GM23338 (cell line): ENCODE measurements around the gene SELENOS. TPM values are rescaled to one million over a fixed set of nuclear protein-coding genes. Genes with fewer than 3 reads are reported as not detected.

Experiments
- ATAC-seq: fragments of 200-7000 bp; cut with Tn5 transposase; 3 replicates; pipeline ENCODE4 v1.9.1; 2020
- DNase-seq: peaks from one replicate; pipeline ENCODE4 v3.0.0-alpha.2; 2015; ENCODE audit warnings: low spot score
- H2AFZ ChIP-seq: fragments of 200-600 bp; sonication (generic); 2 replicates; pipeline ENCODE4 v1.8.0; 2016; ENCODE audit warnings: antibody characterized with exemption, mild to moderate bottlenecking, moderate library complexity
- H3F3A ChIP-seq: fragments of 200-600 bp; sonication (generic); replicated peaks from 2 replicates; pipeline ENCODE4 v1.8.0; 2017; ENCODE audit warnings: antibody characterized with exemption, mixed run types, low read depth
- H3K27ac ChIP-seq: fragments of 200-600 bp; sonication (generic); 2 replicates; pipeline ENCODE4 v1.6.1; 2016; ENCODE audit warnings: low read depth
- H3K27me3 ChIP-seq: fragments of 200-600 bp; sonication (generic); 2 replicates; pipeline ENCODE4 v1.8.0; 2016; ENCODE audit warnings: mild to moderate bottlenecking, mixed run types, moderate library complexity; ENCODE audit not compliant: insufficient read depth
- H3K36me3 ChIP-seq: fragments of 200-600 bp; sonication (generic); 2 replicates; pipeline ENCODE4 v1.8.0; 2016; ENCODE audit warnings: mild to moderate bottlenecking; ENCODE audit not compliant: insufficient read depth
- H3K4me1 ChIP-seq: fragments of 200-600 bp; sonication (generic); 2 replicates; pipeline ENCODE4 v1.8.0; 2016; ENCODE audit warnings: mild to moderate bottlenecking, moderate library complexity; ENCODE audit not compliant: insufficient read depth
- H3K4me2 ChIP-seq: fragments of 200-600 bp; sonication (generic); 2 replicates; pipeline ENCODE4 v1.7.1; 2017; ENCODE audit warnings: mixed run types
- H3K4me3 ChIP-seq: fragments of 200-600 bp; sonication (generic); 2 replicates; pipeline ENCODE4 v1.6.1; 2016; ENCODE audit warnings: mixed run types
- H3K79me2 ChIP-seq: fragments of 200-600 bp; sonication (generic); replicated peaks from 2 replicates; pipeline ENCODE4 v1.8.0; 2017; ENCODE audit warnings: mild to moderate bottlenecking; ENCODE audit not compliant: insufficient read depth
- H3K9me2 ChIP-seq: fragments of 200-600 bp; sonication (generic); 2 replicates; pipeline ENCODE4 v1.8.0; 2017; ENCODE audit not compliant: insufficient read depth
- H4K20me1 ChIP-seq: fragments of 200-600 bp; sonication (generic); replicated peaks from 2 replicates; pipeline ENCODE4 v1.8.0; 2017; ENCODE audit warnings: mild to moderate bottlenecking; ENCODE audit not compliant: insufficient read depth
- H3K27ac Mint-ChIP-seq: 2 replicates; pipeline ENCODE4 v1.8.0; 2020; ENCODE audit warnings: inconsistent platforms, mild to moderate bottlenecking, moderate library complexity, mixed read lengths
- H3K27me3 Mint-ChIP-seq: 3 replicates; pipeline ENCODE4 v1.8.0; 2022; ENCODE audit warnings: low read depth, mild to moderate bottlenecking, moderate library complexity, mixed read lengths, inconsistent platforms; ENCODE audit not compliant: insufficient read depth, poor library complexity
- H3K36me3 Mint-ChIP-seq: 3 replicates; pipeline ENCODE4 v1.8.0; 2021; ENCODE audit warnings: low read depth, mild to moderate bottlenecking, inconsistent platforms, moderate library complexity, mixed read lengths
- H3K4me1 Mint-ChIP-seq: 3 replicates; pipeline ENCODE4 v1.8.0; 2020; ENCODE audit warnings: mild to moderate bottlenecking, inconsistent platforms, mixed read lengths
- H3K4me3 Mint-ChIP-seq: 3 replicates; pipeline ENCODE4 v1.8.0; 2021; ENCODE audit warnings: moderate library complexity, mild to moderate bottlenecking, inconsistent platforms, mixed read lengths
- H3K9me3 Mint-ChIP-seq: 3 replicates; pipeline ENCODE4 v1.8.0; 2020; ENCODE audit warnings: moderate library complexity, mild to moderate bottlenecking, inconsistent platforms, mixed read lengths
- CREB1 ChIP-seq: fragments of 250-450 bp; sonication (Bioruptor Pico); IDR thresholded peaks from 2 replicates; pipeline ENCODE4 v1.5.0; 2020; ENCODE audit warnings: low read depth, mild to moderate bottlenecking, moderate library complexity
- ETS1 ChIP-seq: IDR thresholded peaks from 2 replicates; pipeline ENCODE4 v1.6.1; 2016; ENCODE audit warnings: antibody characterized with exemption
- EZH2 ChIP-seq: fragments of 200-600 bp; sonication (generic); IDR thresholded peaks from one replicate; pipeline ENCODE4 v1.8.0; 2017; ENCODE audit warnings: antibody characterized with exemption, mild to moderate bottlenecking, low read depth; ENCODE audit not compliant: unreplicated experiment
- EZH2phosphoT487 ChIP-seq: fragments of 200-600 bp; sonication (generic); IDR thresholded peaks from one replicate; pipeline ENCODE4 v1.8.1; 2018; ENCODE audit warnings: antibody characterized with exemption; ENCODE audit not compliant: unreplicated experiment
- JUNB ChIP-seq: IDR thresholded peaks from one replicate; pipeline ENCODE4 v1.6.1; 2016; ENCODE audit warnings: antibody characterized with exemption; ENCODE audit not compliant: unreplicated experiment
- NANOG ChIP-seq: IDR thresholded peaks from 2 replicates; pipeline ENCODE4 v1.6.1; 2016; ENCODE audit warnings: antibody characterized with exemption, borderline replicate concordance
- POLR2AphosphoS5 ChIP-seq: IDR thresholded peaks from 2 replicates; pipeline ENCODE4 v1.6.1; 2016; ENCODE audit warnings: antibody characterized with exemption, low read depth
- STAT1 ChIP-seq: IDR thresholded peaks from one replicate; pipeline ENCODE4 v1.6.1; 2016; ENCODE audit warnings: antibody characterized with exemption; ENCODE audit not compliant: unreplicated experiment
- ZNF114 ChIP-seq: fragments of 250-450 bp; sonication (Bioruptor Pico); IDR thresholded peaks from 2 replicates; pipeline ENCODE4 v1.5.0; 2020; ENCODE audit warnings: mild to moderate bottlenecking, moderate library complexity
- ZNF331 ChIP-seq: fragments of 250-450 bp; sonication (Bioruptor Pico); IDR thresholded peaks from 2 replicates; pipeline ENCODE4 v1.5.0; 2020; ENCODE audit warnings: low read depth, mild to moderate bottlenecking, moderate library complexity
- ZNF462 ChIP-seq: fragments of 250-450 bp; sonication (Bioruptor Pico); IDR thresholded peaks from 2 replicates; pipeline ENCODE4 v1.5.0; 2020; ENCODE audit warnings: mild to moderate bottlenecking, moderate library complexity
- polyA plus RNA-seq: library from polyadenylated mRNA; unstranded; fragments of >200 nt; fragmentation: Nextera tagmentation; extraction: Ambion mirVana; gene quantifications from 2 replicates; pipeline ENCODE4 v1.2.1, GENCODE V29; 2016
- total RNA-seq: library from RNA; depleted of rRNA; stranded (reverse); fragments of >200 nt; shearing (Covaris generic); gene quantifications from 2 replicates; pipeline ENCODE4 v1.2.3, GENCODE V29; 2014
- TF ChIP-seq, protein P1 (sequence below): IDR thresholded peaks from one replicate; pipeline ENCODE4 v1.6.1; 2018; ENCODE audit warnings: antibody characterized with exemption; ENCODE audit not compliant: unreplicated experiment

The SELENOS gene
- total and polyA plus RNA-seq, 2 experiments from 2014 or later: 37.0 to 106 TPM

DNA sequence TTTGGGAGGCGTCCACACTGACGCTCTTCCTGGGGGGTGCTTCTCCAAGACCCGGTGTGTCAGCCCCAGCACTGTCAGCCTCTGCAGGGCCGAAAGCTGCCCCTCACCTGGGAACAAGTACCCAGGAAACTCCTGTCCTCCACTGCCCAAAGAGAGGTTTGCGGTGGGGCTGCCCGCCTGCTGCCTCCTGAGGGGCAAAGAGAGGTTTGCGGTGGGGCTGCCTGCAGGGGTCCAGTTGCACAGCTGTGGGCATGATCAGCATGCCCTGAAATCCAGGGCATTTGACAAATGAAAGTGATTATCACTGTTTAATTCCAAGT, 32.8 kb upstream of the SELENOS start:
- no peaks in the 10 kb centered on the region for H3K4me1 ChIP-seq
- no peak for DNase-seq
- no peak overlapping the region for H3K4me2 ChIP-seq
- Mint-ChIP-seq H3K9me3 (no peaks in the 10 kb centered on the region), H3K4me1 (no peaks in the 10 kb centered on the region), H3K27ac (no peak overlapping the region), H3K36me3 (no peaks in the 10 kb centered on the region), H3K27me3 (peaks cover 7% of the 10 kb centered on the region), H3K4me3 (no peak overlapping the region)
- no peaks in the 10 kb centered on the region for H3K79me2 ChIP-seq
- H3K27me3 ChIP-seq: no peaks in the 10 kb centered on the region
- H3K36me3 ChIP-seq: no peaks in the 10 kb centered on the region
- no peak overlapping the region for H3K4me3 ChIP-seq
- H3F3A ChIP-seq: no peaks in the 10 kb centered on the region
- H2AFZ ChIP-seq: no peak overlapping the region
- H4K20me1 ChIP-seq: no peaks in the 10 kb centered on the region
- H3K9me2 ChIP-seq: no peaks in the 10 kb centered on the region
- H3K27ac ChIP-seq: no peak overlapping the region
- ATAC-seq: no peak
- no peak for TF ChIP-seq JUNB
- TF ChIP-seq CREB1 (CRISPR knock-in tag): no peak

- H3K4me1 Mint-ChIP-seq: no peaks in the 10 kb centered on the region
- ATAC-seq (no peak), DNase-seq (no peak)
- Histone ChIP-seq H3K27ac (no peak overlapping the region), H3F3A (no peaks in the 10 kb centered on the region), H3K4me3 (no peak overlapping the region), H3K9me2 (no peaks in the 10 kb centered on the region), H3K27me3 (no peaks in the 10 kb centered on the region), H3K79me2 (no peaks in the 10 kb centered on the region), H3K4me1 (no peaks in the 10 kb centered on the region), H2AFZ (no peak overlapping the region), H4K20me1 (no peaks in the 10 kb centered on the region), H3K4me2 (no peak overlapping the region), H3K36me3 (no peaks in the 10 kb centered on the region)
- H3K36me3 Mint-ChIP-seq: no peaks in the 10 kb centered on the region
- no peak overlapping the region for H3K27ac Mint-ChIP-seq
- H3K4me3 Mint-ChIP-seq: no peak overlapping the region
- H3K27me3 Mint-ChIP-seq: peaks cover 7% of the 10 kb centered on the region
- no peaks in the 10 kb centered on the region for H3K9me3 Mint-ChIP-seq
- TF ChIP-seq ZNF114 (CRISPR knock-in tag) (no peak), ZNF331 (no peak), NANOG (no peak), POLR2AphosphoS5 (no peak), CREB1 (CRISPR knock-in tag) (no peak), ZNF462 (CRISPR knock-in tag) (no peak), EZH2 (no peak), STAT1 (no peak), ETS1 (no peak), EZH2phosphoT487 (no peak)
- TF ChIP-seq, protein P1, sequence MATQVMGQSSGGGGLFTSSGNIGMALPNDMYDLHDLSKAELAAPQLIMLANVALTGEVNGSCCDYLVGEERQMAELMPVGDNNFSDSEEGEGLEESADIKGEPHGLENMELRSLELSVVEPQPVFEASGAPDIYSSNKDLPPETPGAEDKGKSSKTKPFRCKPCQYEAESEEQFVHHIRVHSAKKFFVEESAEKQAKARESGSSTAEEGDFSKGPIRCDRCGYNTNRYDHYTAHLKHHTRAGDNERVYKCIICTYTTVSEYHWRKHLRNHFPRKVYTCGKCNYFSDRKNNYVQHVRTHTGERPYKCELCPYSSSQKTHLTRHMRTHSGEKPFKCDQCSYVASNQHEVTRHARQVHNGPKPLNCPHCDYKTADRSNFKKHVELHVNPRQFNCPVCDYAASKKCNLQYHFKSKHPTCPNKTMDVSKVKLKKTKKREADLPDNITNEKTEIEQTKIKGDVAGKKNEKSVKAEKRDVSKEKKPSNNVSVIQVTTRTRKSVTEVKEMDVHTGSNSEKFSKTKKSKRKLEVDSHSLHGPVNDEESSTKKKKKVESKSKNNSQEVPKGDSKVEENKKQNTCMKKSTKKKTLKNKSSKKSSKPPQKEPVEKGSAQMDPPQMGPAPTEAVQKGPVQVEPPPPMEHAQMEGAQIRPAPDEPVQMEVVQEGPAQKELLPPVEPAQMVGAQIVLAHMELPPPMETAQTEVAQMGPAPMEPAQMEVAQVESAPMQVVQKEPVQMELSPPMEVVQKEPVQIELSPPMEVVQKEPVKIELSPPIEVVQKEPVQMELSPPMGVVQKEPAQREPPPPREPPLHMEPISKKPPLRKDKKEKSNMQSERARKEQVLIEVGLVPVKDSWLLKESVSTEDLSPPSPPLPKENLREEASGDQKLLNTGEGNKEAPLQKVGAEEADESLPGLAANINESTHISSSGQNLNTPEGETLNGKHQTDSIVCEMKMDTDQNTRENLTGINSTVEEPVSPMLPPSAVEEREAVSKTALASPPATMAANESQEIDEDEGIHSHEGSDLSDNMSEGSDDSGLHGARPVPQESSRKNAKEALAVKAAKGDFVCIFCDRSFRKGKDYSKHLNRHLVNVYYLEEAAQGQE: no peak
Observed at GRCh38 chr15:101309436-101310160, 32.3 kb upstream of the SELENOS start.
